Body of pancreas (tissue), 4 donors: ENCODE data around the gene PANX2.

Source experiments
- POLR2A ChIP-seq, 3 donors: fragments of 450-650 bp; IDR thresholded peaks; one replicate each; pipeline ENCODE4 v1.6.1; 2016; ENCODE audit warnings: antibody characterized with exemption in 3 of 3, mild to moderate bottlenecking in 2 of 3
- TF ChIP-seq, protein P1 (sequence below), 7 experiments: fragments of 450-650 bp in 4 of 7; fragments of 200-600 bp in 3 of 7; sonication (generic) in 3 of 7; IDR thresholded peaks; one replicate each; pipeline ENCODE4 v1.5.1; 2016 to 2019; ENCODE audit warnings: antibody characterized with exemption in 7 of 7

DNA sequence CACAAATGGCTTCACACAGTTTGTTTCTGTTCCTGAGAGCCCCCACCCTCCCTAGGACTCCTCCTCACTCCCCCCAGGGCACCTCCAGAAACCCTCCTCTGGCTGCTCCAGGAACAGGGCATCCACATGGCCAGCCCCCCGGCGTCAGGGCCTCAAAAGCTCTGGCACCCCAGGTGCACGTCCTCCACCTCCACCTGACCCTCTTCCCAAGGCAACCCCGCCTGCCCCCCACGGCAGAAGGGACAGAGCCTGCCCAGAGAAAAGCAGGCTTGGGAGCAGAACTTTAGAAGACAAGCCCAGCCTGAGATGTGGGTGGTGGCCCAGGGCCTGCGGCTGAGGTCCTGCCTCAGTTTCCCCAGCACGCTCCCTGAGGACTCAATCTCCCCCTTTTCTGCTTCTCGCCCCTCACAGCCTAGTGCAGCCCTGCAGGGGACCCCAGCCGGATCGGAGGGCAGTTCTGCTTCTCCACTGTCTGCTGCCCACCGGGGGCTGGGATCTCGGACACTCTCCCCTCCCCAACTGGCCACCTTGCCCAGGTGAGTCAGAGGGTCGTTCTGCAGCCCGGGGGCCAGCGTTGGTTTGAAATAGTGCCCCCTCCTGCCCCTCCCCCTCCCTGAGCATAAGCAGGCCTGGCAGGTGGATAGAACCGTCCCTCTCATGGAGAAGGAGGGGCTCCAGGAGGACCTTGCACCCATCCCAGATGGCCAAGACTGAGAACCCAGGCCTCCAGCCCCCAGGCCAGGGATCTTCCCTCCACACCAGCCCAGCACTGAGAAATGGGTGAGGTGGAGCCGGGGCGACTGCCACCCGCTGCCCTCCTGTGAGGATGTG, 12.8 kb downstream of the PANX2 start:
- TF ChIP-seq, protein P1, sequence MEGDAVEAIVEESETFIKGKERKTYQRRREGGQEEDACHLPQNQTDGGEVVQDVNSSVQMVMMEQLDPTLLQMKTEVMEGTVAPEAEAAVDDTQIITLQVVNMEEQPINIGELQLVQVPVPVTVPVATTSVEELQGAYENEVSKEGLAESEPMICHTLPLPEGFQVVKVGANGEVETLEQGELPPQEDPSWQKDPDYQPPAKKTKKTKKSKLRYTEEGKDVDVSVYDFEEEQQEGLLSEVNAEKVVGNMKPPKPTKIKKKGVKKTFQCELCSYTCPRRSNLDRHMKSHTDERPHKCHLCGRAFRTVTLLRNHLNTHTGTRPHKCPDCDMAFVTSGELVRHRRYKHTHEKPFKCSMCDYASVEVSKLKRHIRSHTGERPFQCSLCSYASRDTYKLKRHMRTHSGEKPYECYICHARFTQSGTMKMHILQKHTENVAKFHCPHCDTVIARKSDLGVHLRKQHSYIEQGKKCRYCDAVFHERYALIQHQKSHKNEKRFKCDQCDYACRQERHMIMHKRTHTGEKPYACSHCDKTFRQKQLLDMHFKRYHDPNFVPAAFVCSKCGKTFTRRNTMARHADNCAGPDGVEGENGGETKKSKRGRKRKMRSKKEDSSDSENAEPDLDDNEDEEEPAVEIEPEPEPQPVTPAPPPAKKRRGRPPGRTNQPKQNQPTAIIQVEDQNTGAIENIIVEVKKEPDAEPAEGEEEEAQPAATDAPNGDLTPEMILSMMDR (IDR thresholded peaks at IDR 0.05), result no peak
- TF ChIP-seq POLR2A (IDR thresholded peaks at IDR 0.05), result no peak
